NCI-H748 (cell line): ENCODE measurements around the gene IRF4.

Source experiments
- DNase-seq: peaks from one replicate; lab custom pipeline; 2025; ENCODE audit not compliant: unreplicated experiment; lab: John Stamatoyannopoulos, UW

The IRF4 gene

GRCh38 chr6:456358-456867, 64.9 kb downstream of the IRF4 start:
- DNase-seq: no peak

- no peak for DNase-seq
Observed at GRCh38 chr6:456887-457286, 65.3 kb downstream of the IRF4 start.
